Neural cell (in vitro differentiated cells): Measurements from ENCODE around the gene L1CAM. TPM values are rescaled to one million over a fixed set of nuclear protein-coding genes. Genes with fewer than 3 reads are reported as not detected.

Source experiments
- H2AFZ ChIP-seq: fragments of 200-600, 300-800 bp; sonication (generic), shearing (Covaris generic); 2 replicates; pipeline ENCODE4 v1.6.0; 2014; ENCODE audit warnings: low read depth, mild to moderate bottlenecking, antibody characterized with exemption, low read length, moderate library complexity
- H3F3A ChIP-seq: fragments of 200-600 bp; shearing (Covaris generic); 2 replicates; pipeline ENCODE4 v1.6.1; 2016; ENCODE audit warnings: mild to moderate bottlenecking, moderate library complexity, mixed read lengths, antibody characterized with exemption, low read length; ENCODE audit not compliant: insufficient read depth, poor library complexity, severe bottlenecking
- H3K27ac ChIP-seq: fragments of 200-600, 300-800 bp; sonication (generic), shearing (Covaris generic); 2 replicates; pipeline ENCODE4 v1.5.1; 2014; ENCODE audit warnings: mild to moderate bottlenecking, low read length, moderate library complexity
- H3K27me3 ChIP-seq: fragments of 300-800, 200-600 bp; sonication (generic), shearing (Covaris generic); 2 replicates; pipeline ENCODE4 v1.6.0; 2014; ENCODE audit warnings: mild to moderate bottlenecking, low read depth, low read length, moderate library complexity; ENCODE audit not compliant: insufficient read depth
- H3K36me3 ChIP-seq: fragments of 300-800, 200-600 bp; sonication (generic), shearing (Covaris generic); 2 replicates; pipeline ENCODE4 v1.5.1; 2014; ENCODE audit warnings: mild to moderate bottlenecking, antibody characterized with exemption, low read length, moderate library complexity; ENCODE audit not compliant: insufficient read depth
- H3K4me2 ChIP-seq: fragments of 300-800, 200-600 bp; sonication (generic), shearing (Covaris generic); 2 replicates; pipeline ENCODE4 v1.6.0; 2014; ENCODE audit warnings: mild to moderate bottlenecking, low read length
- H3K4me3 ChIP-seq: fragments of 300-800, 200-600 bp; sonication (generic), shearing (Covaris generic); 2 replicates; pipeline ENCODE4 v1.5.1; 2014; ENCODE audit warnings: mild to moderate bottlenecking, low read length, moderate library complexity
- H3K79me2 ChIP-seq: fragments of 200-600 bp; shearing (Covaris generic); replicated peaks from 2 replicates; pipeline ENCODE4 v1.6.0; 2014; ENCODE audit warnings: mild to moderate bottlenecking, low read length, moderate library complexity; ENCODE audit not compliant: insufficient read depth
- H3K9ac ChIP-seq: fragments of 300-800, 200-600 bp; sonication (generic), shearing (Covaris generic); 2 replicates; pipeline ENCODE4 v1.6.1; 2016; ENCODE audit warnings: mild to moderate bottlenecking, low read length, mixed read lengths
- H3K9me2 ChIP-seq: fragments of 200-600 bp; shearing (Covaris generic); 2 replicates; pipeline ENCODE4 v1.6.1; 2016; ENCODE audit warnings: mild to moderate bottlenecking, low read length, mixed read lengths; ENCODE audit not compliant: insufficient read depth
- H3K9me3 ChIP-seq: fragments of 200-600, 300-800 bp; sonication (generic), shearing (Covaris generic); 2 replicates; pipeline ENCODE4 v1.6.1; 2016; ENCODE audit warnings: mild to moderate bottlenecking, mixed run types, low read length, moderate library complexity, mixed read lengths
- H4K20me1 ChIP-seq: fragments of 200-600 bp; shearing (Covaris generic); 2 replicates; pipeline ENCODE4 v1.6.1; 2016; ENCODE audit warnings: mild to moderate bottlenecking, mixed run types; ENCODE audit not compliant: insufficient read depth
- CTCF ChIP-seq: fragments of 450-650 bp; IDR thresholded peaks from 2 replicates; pipeline ENCODE4 v1.5.1; 2014; ENCODE audit warnings: antibody characterized with exemption, mild to moderate bottlenecking, moderate library complexity; ENCODE audit not compliant: poor library complexity, severe bottlenecking
- EP300 ChIP-seq: fragments of 450-650 bp; conservative IDR thresholded peaks from 2 replicates; pipeline ENCODE4 v1.6.1; 2014; ENCODE audit warnings: antibody characterized with exemption, mild to moderate bottlenecking, moderate library complexity; ENCODE audit not compliant: poor library complexity, severe bottlenecking
- EZH2 ChIP-seq: fragments of 200-600, 300-800 bp; shearing (Covaris generic), sonication (generic); IDR thresholded peaks from 2 replicates; pipeline ENCODE4 v1.6.1; 2014; ENCODE audit warnings: antibody characterized with exemption, low read length, borderline replicate concordance, mild to moderate bottlenecking; ENCODE audit not compliant: insufficient read depth, poor library complexity, severe bottlenecking
- MXI1 ChIP-seq: fragments of 450-650 bp; conservative IDR thresholded peaks from 2 replicates; pipeline ENCODE4 v1.6.1; 2014; ENCODE audit warnings: antibody characterized with exemption, mild to moderate bottlenecking; ENCODE audit not compliant: poor library complexity, severe bottlenecking
- POLR2AphosphoS5 ChIP-seq: IDR thresholded peaks from 2 replicates; pipeline ENCODE4 v1.6.1; 2012
- RAD21 ChIP-seq: fragments of 450-650 bp; conservative IDR thresholded peaks from 2 replicates; pipeline ENCODE4 v1.6.1; 2014; ENCODE audit warnings: antibody characterized with exemption, mild to moderate bottlenecking, moderate library complexity
- REST ChIP-seq: IDR thresholded peaks from 2 replicates; pipeline ENCODE4 v1.6.1; 2012; ENCODE audit warnings: borderline replicate concordance
- SMC3 ChIP-seq: fragments of 450-650 bp; conservative IDR thresholded peaks from 2 replicates; pipeline ENCODE4 v1.6.1; 2014; ENCODE audit warnings: antibody characterized with exemption, mild to moderate bottlenecking, moderate library complexity; ENCODE audit not compliant: poor library complexity
- TAF1 ChIP-seq: IDR thresholded peaks from 2 replicates; pipeline ENCODE4 v1.6.1; 2012; ENCODE audit warnings: low read depth
- polyA plus RNA-seq: library from polyadenylated mRNA; depleted of rRNA; stranded (reverse); fragments of >200 nt; gene quantifications from 2 replicates; pipeline ENCODE4 v1.2.3, GENCODE V29; 2014

L1CAM gene
- polyA plus RNA-seq, 1 donor from 2014 or later: 88.0 TPM

GRCh38 chrX:153813161-153813560 lies 72.8 kb downstream of the L1CAM start:
- Histone ChIP-seq H3K9me3 (no peaks in the 10 kb centered on the region), H3K27ac (peak overlapping the region; percentile 96), H3K9me2 (no peaks in the 10 kb centered on the region), H3K36me3 (no peaks in the 10 kb centered on the region), H4K20me1 (no peaks in the 10 kb centered on the region), H3K4me2 (no peak overlapping the region), H2AFZ (no peak overlapping the region), H3F3A (no peaks in the 10 kb centered on the region), H3K79me2 (peaks cover 55% of the 10 kb centered on the region), H3K27me3 (no peaks in the 10 kb centered on the region), H3K9ac (peak overlapping the region; percentile 75), H3K4me3 (peak overlapping the region; percentile 59)
- TF ChIP-seq SMC3 (no peak), TAF1 (no peak), EP300 (no peak), REST (no peak), MXI1 (no peak), RAD21 (no peak), CTCF (no peak), POLR2AphosphoS5 (no peak)

GRCh38 chrX:153812220-153812619 lies 73.8 kb downstream of the L1CAM start:
- peak; percentile 39 for TF ChIP-seq SMC3
- peak; percentile 57 for TF ChIP-seq REST
- TF ChIP-seq MXI1: peak; percentile 36
- TF ChIP-seq RAD21: peak; percentile 40
- no peak for TF ChIP-seq EZH2
- TF ChIP-seq TAF1: peak; percentile 45
- peak; percentile 77 for TF ChIP-seq POLR2AphosphoS5
- TF ChIP-seq EP300: peak; percentile 83
- TF ChIP-seq CTCF: no peak
- Histone ChIP-seq H4K20me1 (no peaks in the 10 kb centered on the region), H3K27ac (peak overlapping the region; percentile 96)

More at GRCh38 chrX:153812220-153812619, 73.8 kb downstream of the L1CAM start:
- H3K9me3 ChIP-seq: no peaks in the 10 kb centered on the region
- H3K4me3 ChIP-seq: peak overlapping the region; percentile 59
- H2AFZ ChIP-seq: no peak overlapping the region
- peak overlapping the region; percentile 48 for H3K4me2 ChIP-seq
- H3K36me3 ChIP-seq: no peaks in the 10 kb centered on the region
- H3K9me2 ChIP-seq: no peaks in the 10 kb centered on the region
- H3F3A ChIP-seq: no peaks in the 10 kb centered on the region
- H3K9ac ChIP-seq: peak overlapping the region; percentile 75
- peaks cover 55% of the 10 kb centered on the region for H3K79me2 ChIP-seq
- no peaks in the 10 kb centered on the region for H3K27me3 ChIP-seq
